Measurements from ENCODE around the gene ACAA1. TPM values are rescaled to one million over a fixed set of nuclear protein-coding genes. Genes with fewer than 3 reads are reported as not detected.
A peak's percentile ranks its signal among the peaks of the same experiment; 100 is the strongest.

The ACAA1 gene
- total and polyA plus RNA-seq, 12 donors, result 42.3 to 200 (median 106) TPM

GRCh38 chr3:38130631-38131065 is 6.3 kb downstream of the ACAA1 start:
- H3K27ac ChIP-seq, result no peak overlapping the region
- H3K4me1 ChIP-seq (replicated peaks in 1 of 2), result peaks cover 10 to 29% of the 10 kb centered on the region in 2 donors
- H3K4me3 ChIP-seq, result no peak overlapping the region
- H3K36me3 ChIP-seq (replicated peaks in 1 of 2), result peaks cover 0 to 92% of the 10 kb centered on the region in 2 donors
- no peaks in the 10 kb centered on the region for H3K27me3 ChIP-seq
- no peaks in the 10 kb centered on the region for H3K9me3 ChIP-seq (replicated peaks in 1 of 3)
- DNase-seq, result peak in 1 of 7 donors; percentile 39
- 67 to 83% (median 75%) methylated on average over 1 to 3 of the region's 3 CpGs for WGBS, 4 donors
- TF ChIP-seq POLR2A (IDR thresholded peaks at IDR 0.05), result no peak
- TF ChIP-seq CTCF (IDR thresholded peaks at IDR 0.05), result no peak
- intact Hi-C loops (cut with DNase I), result no loop called here

- WGBS, 4 donors, result 58 to 71% (median 65%) methylated on average over 2 to 5 of the region's 5 CpGs
- intact Hi-C loops (cut with DNase I), result loop anchor here in 1 of 2 donors (10.0 kb wide), 1 partner anchor 116 kb away; no protein-coding TSS in a partner anchor
- no peak for TF ChIP-seq CTCF (IDR thresholded peaks at IDR 0.05)
- no peak for TF ChIP-seq POLR2A (IDR thresholded peaks at IDR 0.05)
These were observed 7.9 kb downstream of the ACAA1 start for GRCh38 chr3:38129058-38129457.

GRCh38 chr3:38128303-38128655 is 8.6 kb downstream of the ACAA1 start:
- H3K36me3 ChIP-seq (replicated peaks in 1 of 2), result peaks cover 0 to 100% of the 10 kb centered on the region in 2 donors
- TF ChIP-seq POLR2A (IDR thresholded peaks at IDR 0.05) (no peak), CTCF (IDR thresholded peaks at IDR 0.05) (no peak)
- no peaks in the 10 kb centered on the region for H3K27me3 ChIP-seq
- H3K4me3 ChIP-seq, result no peak overlapping the region
- H3K4me1 ChIP-seq (replicated peaks in 1 of 2), result peaks cover 4 to 11% of the 10 kb centered on the region in 2 donors
- H3K9me3 ChIP-seq (replicated peaks in 1 of 3), result no peaks in the 10 kb centered on the region
- H3K27ac ChIP-seq, result no peak overlapping the region
- WGBS, 4 donors, result 96 to 100% (median 100%) methylated on average over 1 of the region's 1 CpG
- DNase-seq, result peak in 1 of 7 donors; percentile 4
- intact Hi-C loops (cut with DNase I), result loop anchor here in 1 of 2 donors (10.0 kb wide), 1 partner anchor 117 kb away; no protein-coding TSS in a partner anchor

More at GRCh38 chr3:38129058-38129457, 7.9 kb downstream of the ACAA1 start:
- Histone ChIP-seq H3K4me1 (replicated peaks in 1 of 2) (peaks cover 4 to 18% of the 10 kb centered on the region in 2 donors), H3K27me3 (no peaks in the 10 kb centered on the region), H3K9me3 (replicated peaks in 1 of 3) (no peaks in the 10 kb centered on the region), H3K4me3 (no peak overlapping the region), H3K36me3 (replicated peaks in 1 of 2) (peaks cover 0 to 100% of the 10 kb centered on the region in 2 donors), H3K27ac (peak overlapping the region in 1 of 5 donors; percentile 16)
- DNase-seq, result peak in 6 of 7 donors; percentile 26 to 56 (median 48)

GRCh38 chr3:38127611-38128302 is 9.2 kb downstream of the ACAA1 start:
- intact Hi-C loops (cut with DNase I), result loop anchor here in 1 of 2 donors (10.0 kb wide), 1 partner anchor 117 kb away; no protein-coding TSS in a partner anchor
- 91 to 100% (median 96%) methylated on average over 3 to 4 of the region's 4 CpGs for WGBS, 4 donors
- H3K36me3 ChIP-seq (replicated peaks in 1 of 2), result peaks cover 0 to 100% of the 10 kb centered on the region in 2 donors

More at GRCh38 chr3:38127611-38128302, 9.2 kb downstream of the ACAA1 start:
- Histone ChIP-seq H3K4me1 (replicated peaks in 1 of 2) (peaks cover 4 to 9% of the 10 kb centered on the region in 2 donors), H3K4me3 (no peak overlapping the region), H3K27me3 (no peaks in the 10 kb centered on the region), H3K9me3 (replicated peaks in 1 of 3) (no peaks in the 10 kb centered on the region), H3K27ac (peak overlapping the region in 1 of 5 donors; percentile 23)
- TF ChIP-seq POLR2A (IDR thresholded peaks at IDR 0.05), result no peak
- no peak for TF ChIP-seq CTCF (IDR thresholded peaks at IDR 0.05)
- DNase-seq, result peak in 1 of 7 donors; percentile 19
